Fibroblast of lung (primary cell): ENCODE data around the gene ZNF83. TPM values are rescaled to one million over a fixed set of nuclear protein-coding genes. Genes with fewer than 3 reads are reported as not detected.
A peak's percentile ranks its signal among the peaks of the same experiment; 100 is the strongest.

ENCODE experiments used
- DNase-seq, 2 donors: peaks; one replicate each; pipeline versions ENCODE4 v3.0.0 to v3.0.0-alpha.2; 2010; ENCODE audit warnings: low read depth in 2 of 2
- H2AFZ ChIP-seq: 2 replicates; pipeline ENCODE4 v1.5.1; 2012; ENCODE audit warnings: low read length, control low read depth, inconsistent platforms
- H3K27ac ChIP-seq: 2 replicates; pipeline ENCODE4 v1.5.1; 2011; ENCODE audit warnings: low read length, control low read depth; ENCODE audit not compliant: insufficient read depth
- H3K27me3 ChIP-seq: 2 replicates; pipeline ENCODE4 v1.5.1; 2011; ENCODE audit warnings: mild to moderate bottlenecking, low read length; ENCODE audit not compliant: control insufficient read depth, insufficient read depth
- H3K36me3 ChIP-seq: 2 replicates; pipeline ENCODE4 v1.5.1; 2011; ENCODE audit warnings: low read length; ENCODE audit not compliant: control insufficient read depth, insufficient read depth
- H3K4me1 ChIP-seq: 2 replicates; pipeline ENCODE4 v1.5.1; 2011; ENCODE audit warnings: low read length; ENCODE audit not compliant: control insufficient read depth, insufficient read depth; ENCODE audit errors: extremely low read depth
- H3K4me2 ChIP-seq: 2 replicates; pipeline ENCODE4 v1.5.1; 2011; ENCODE audit warnings: low read length, control low read depth; ENCODE audit not compliant: insufficient read depth; ENCODE audit errors: extremely low read depth
- H3K4me3 ChIP-seq, 4 experiments: fragments of 200-600 bp in 1 of 4; sonication (generic) in 1 of 4; replicated peaks in 1 of 4; 2 replicates each; pipeline ENCODE4 v1.5.1; 2011 to 2016; ENCODE audit warnings: low read length in 4 of 4, low read depth in 3 of 4, mild to moderate bottlenecking in 3 of 4, control low read depth in 2 of 4, inconsistent platforms in 1 of 4, mixed read lengths in 1 of 4; ENCODE audit not compliant: insufficient read depth in 1 of 4; ENCODE audit errors: control extremely low read depth in 1 of 4
- H3K79me2 ChIP-seq: 2 replicates; pipeline ENCODE4 v1.5.1; 2012; ENCODE audit warnings: mild to moderate bottlenecking, low read length, inconsistent platforms; ENCODE audit not compliant: control insufficient read depth, insufficient read depth
- H3K9ac ChIP-seq: 2 replicates; pipeline ENCODE4 v1.5.1; 2011; ENCODE audit warnings: mild to moderate bottlenecking, low read length, control low read depth; ENCODE audit not compliant: insufficient read depth
- H3K9me3 ChIP-seq: 2 replicates; pipeline ENCODE4 v1.5.1; 2012; ENCODE audit warnings: low read depth, low read length; ENCODE audit not compliant: control insufficient read depth, insufficient read depth
- H4K20me1 ChIP-seq: 2 replicates; pipeline ENCODE4 v1.5.1; 2011; ENCODE audit warnings: low read length; ENCODE audit not compliant: control insufficient read depth, insufficient read depth; ENCODE audit errors: extremely low read depth
- EZH2 ChIP-seq: IDR thresholded peaks from 2 replicates; pipeline ENCODE4 v1.5.1; 2012; ENCODE audit warnings: low read length, control low read depth, mild to moderate bottlenecking; ENCODE audit errors: missing control alignments
- polyA plus RNA-seq, 2 donors: library from polyadenylated mRNA; depleted of rRNA in 1 of 2; stranded (reverse) in 1 of 2; unstranded in 1 of 2; fragments of >200 nt; gene quantifications; 2 replicates each; pipeline ENCODE4 v1.2.1, GENCODE V29; 2011 to 2012; ENCODE audit warnings: missing spikeins in 1 of 2
- total RNA-seq: library from RNA; depleted of rRNA; stranded (reverse); fragments of >200 nt; gene quantifications from 2 replicates; pipeline ENCODE4 v1.2.1, GENCODE V29; 2014
- TF ChIP-seq, protein P1 (sequence below), 2 donors: IDR thresholded peaks in 1 of 2; conservative IDR thresholded peaks in 1 of 2; 1 replicate in 1 of 2; 2 replicates in 1 of 2; pipeline ENCODE4 v1.5.1; 2011 to 2012; ENCODE audit warnings: low read length in 2 of 2, control low read depth in 1 of 2, inconsistent platforms in 1 of 2, low read depth in 1 of 2, mild to moderate bottlenecking in 1 of 2

Gene ZNF83
- total and polyA plus RNA-seq, 2 donors (not counting 1 experiment from before 2014, with no cell fraction given): 27.2 to 60.6 TPM

DNA sequence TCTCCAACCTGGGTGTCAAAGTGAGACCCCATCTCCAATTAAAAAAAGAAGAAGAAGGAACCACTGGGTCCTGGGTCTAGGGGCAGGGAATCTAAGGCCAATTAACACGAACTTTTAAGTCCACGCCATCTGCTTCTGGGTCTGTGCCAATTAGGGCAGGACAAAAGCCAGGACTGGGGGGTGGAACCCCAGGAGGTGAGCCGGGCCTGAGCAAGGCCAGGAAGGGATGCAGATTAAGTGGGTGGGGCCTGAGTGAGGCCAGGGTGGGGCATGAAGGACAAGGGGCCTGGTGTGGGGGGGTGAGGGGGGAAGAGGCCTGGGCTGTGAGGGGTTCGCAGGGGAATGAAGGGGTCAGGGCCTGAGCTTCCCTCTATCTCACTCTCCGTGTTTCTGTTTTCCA lies 26.3 kb upstream of the ZNF83 start:
- H3K9ac ChIP-seq: no peak overlapping the region
- no peaks in the 10 kb centered on the region for H3K79me2 ChIP-seq

DNA sequence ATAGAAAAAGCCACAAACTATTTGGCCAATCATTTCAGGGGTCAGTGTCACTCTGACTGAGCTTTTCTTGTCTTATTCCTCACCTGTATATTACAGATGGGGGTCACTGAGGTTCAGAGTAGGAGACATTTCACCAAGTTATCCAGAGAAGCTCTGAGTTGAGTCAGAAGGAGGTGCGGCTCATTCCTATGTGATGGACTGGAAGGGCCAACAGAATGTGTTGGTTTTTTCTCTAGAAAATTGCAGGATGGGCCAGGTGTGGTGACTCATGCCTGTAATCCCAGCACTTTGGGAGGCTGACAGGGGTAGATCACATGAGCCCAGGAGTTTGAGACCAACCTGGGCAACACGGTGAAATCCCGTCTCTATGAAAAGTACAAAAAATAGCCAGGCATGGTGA lies 24.5 kb upstream of the ZNF83 start:
- TF ChIP-seq, protein P1, sequence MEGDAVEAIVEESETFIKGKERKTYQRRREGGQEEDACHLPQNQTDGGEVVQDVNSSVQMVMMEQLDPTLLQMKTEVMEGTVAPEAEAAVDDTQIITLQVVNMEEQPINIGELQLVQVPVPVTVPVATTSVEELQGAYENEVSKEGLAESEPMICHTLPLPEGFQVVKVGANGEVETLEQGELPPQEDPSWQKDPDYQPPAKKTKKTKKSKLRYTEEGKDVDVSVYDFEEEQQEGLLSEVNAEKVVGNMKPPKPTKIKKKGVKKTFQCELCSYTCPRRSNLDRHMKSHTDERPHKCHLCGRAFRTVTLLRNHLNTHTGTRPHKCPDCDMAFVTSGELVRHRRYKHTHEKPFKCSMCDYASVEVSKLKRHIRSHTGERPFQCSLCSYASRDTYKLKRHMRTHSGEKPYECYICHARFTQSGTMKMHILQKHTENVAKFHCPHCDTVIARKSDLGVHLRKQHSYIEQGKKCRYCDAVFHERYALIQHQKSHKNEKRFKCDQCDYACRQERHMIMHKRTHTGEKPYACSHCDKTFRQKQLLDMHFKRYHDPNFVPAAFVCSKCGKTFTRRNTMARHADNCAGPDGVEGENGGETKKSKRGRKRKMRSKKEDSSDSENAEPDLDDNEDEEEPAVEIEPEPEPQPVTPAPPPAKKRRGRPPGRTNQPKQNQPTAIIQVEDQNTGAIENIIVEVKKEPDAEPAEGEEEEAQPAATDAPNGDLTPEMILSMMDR (conservative IDR thresholded peaks at IDR 0.05 in 1 of 2, IDR thresholded peaks at IDR 0.05 in 1 of 2; ENCODE audit: low read depth in 1 of 2, low read length in 2 of 2): no peak
- TF ChIP-seq EZH2: no peak
- Histone ChIP-seq H3K4me2 (no peak overlapping the region), H3K4me1 (no peaks in the 10 kb centered on the region), H3K79me2 (no peaks in the 10 kb centered on the region), H3K9ac (no peak overlapping the region), H4K20me1 (no peaks in the 10 kb centered on the region), H3K27me3 (no peaks in the 10 kb centered on the region), H3K9me3 (no peaks in the 10 kb centered on the region), H3K4me3 (no peak overlapping the region), H3K27ac (no peak overlapping the region), H3K36me3 (peaks cover 5% of the 10 kb centered on the region), H2AFZ (no peak overlapping the region)
- peak in 1 of 2 donors; percentile 20 for DNase-seq

More for the DNA sequence above, 26.3 kb upstream of the ZNF83 start:
- H3K27me3 ChIP-seq: no peaks in the 10 kb centered on the region
- H4K20me1 ChIP-seq: no peaks in the 10 kb centered on the region
- H3K4me3 ChIP-seq: no peak overlapping the region
- no peak overlapping the region for H3K4me2 ChIP-seq
- H3K36me3 ChIP-seq: peaks cover 3% of the 10 kb centered on the region
- H3K4me1 ChIP-seq: no peaks in the 10 kb centered on the region
- no peaks in the 10 kb centered on the region for H3K9me3 ChIP-seq
- H2AFZ ChIP-seq: no peak overlapping the region
- DNase-seq: no peak
- H3K27ac ChIP-seq: no peak overlapping the region
- TF ChIP-seq, protein P1 (conservative IDR thresholded peaks at IDR 0.05 in 1 of 2, IDR thresholded peaks at IDR 0.05 in 1 of 2; ENCODE audit: low read depth in 1 of 2, low read length in 2 of 2): no peak
- TF ChIP-seq EZH2: no peak

DNA sequence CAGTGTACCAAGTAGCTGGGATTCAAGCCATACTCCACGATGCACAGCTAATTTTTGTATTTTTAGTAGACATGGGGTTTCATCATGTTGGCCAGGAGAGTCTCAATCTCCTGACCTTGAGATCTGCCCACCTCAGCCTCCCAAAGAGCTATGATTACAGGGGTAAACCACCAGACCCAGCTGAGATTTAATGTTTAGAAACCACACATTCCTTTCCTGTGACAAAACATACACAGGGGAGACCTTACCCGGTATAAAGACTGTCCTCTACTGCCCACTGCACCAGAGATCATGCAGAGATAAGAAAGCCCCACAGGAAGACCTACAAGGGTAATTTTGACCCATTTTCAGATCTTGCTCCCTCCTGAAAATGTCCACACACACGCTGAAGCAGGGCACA lies 22.8 kb upstream of the ZNF83 start:
- H3K4me2 ChIP-seq: no peak overlapping the region
- no peak overlapping the region for H2AFZ ChIP-seq
- H3K27me3 ChIP-seq: no peaks in the 10 kb centered on the region
- peak in 1 of 2 donors; percentile 66 for DNase-seq
- peaks cover 5% of the 10 kb centered on the region for H3K36me3 ChIP-seq
- no peak overlapping the region for H3K9ac ChIP-seq
- H3K9me3 ChIP-seq: no peaks in the 10 kb centered on the region
- H4K20me1 ChIP-seq: no peaks in the 10 kb centered on the region
- H3K79me2 ChIP-seq: no peaks in the 10 kb centered on the region
- no peak overlapping the region for H3K27ac ChIP-seq
- H3K4me3 ChIP-seq: no peak overlapping the region
- TF ChIP-seq EZH2: no peak
- TF ChIP-seq, protein P1 (conservative IDR thresholded peaks at IDR 0.05 in 1 of 2, IDR thresholded peaks at IDR 0.05 in 1 of 2; ENCODE audit: low read depth in 1 of 2, low read length in 2 of 2): no peak
- H3K4me1 ChIP-seq: no peaks in the 10 kb centered on the region
